ENCODE results near the gene SLC25A42.

The SLC25A42 gene

DNA sequence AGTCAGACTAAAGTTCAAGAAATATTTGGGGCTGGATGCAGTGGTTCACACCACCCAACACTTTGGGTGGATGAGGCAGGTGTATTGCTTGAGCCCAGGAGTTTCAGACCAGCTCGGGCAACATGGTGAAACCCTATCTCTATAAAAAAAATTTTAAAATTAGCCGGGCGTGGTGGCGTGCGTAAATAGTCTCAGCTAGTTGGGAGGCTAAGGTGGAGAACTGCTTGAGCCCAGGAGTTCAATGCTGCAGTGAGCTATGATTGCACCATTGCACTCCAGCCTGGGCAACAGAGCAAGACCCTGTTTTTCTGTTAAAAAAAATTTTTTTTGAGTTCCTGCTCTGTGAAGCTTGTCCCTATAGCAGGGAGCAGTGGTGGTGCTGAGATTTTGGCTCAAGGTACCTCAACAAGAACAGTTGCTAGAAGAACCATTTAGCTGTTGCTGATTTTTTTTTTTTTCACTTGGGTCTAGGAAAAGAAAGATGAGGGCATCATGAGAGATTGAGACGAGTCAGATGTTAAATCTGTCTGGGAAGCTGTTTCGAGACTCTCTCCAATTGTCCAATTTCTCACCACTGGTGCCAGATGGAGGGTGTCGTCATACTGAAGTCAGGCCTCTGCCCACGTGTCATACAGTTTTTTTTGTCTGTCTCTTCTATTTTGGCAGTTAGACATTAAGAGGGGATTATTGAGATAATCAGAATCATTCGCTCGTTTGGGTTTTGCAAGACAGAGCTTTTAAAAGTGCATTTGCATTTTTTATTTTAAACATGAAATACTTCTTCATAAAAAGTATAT, 3.7 kb downstream of the SLC25A42 start:
- H3K27me3 ChIP-seq (ENCODE audit: insufficient read depth, low read length): no peaks in the 10 kb centered on the region
- no peak overlapping the region for H2AFZ ChIP-seq (ENCODE audit: low read depth, low read length)
- peaks cover 18% of the 10 kb centered on the region for H3K4me1 ChIP-seq (ENCODE audit: insufficient read depth, low read length)
- H3K9me3 ChIP-seq (ENCODE audit: low read length): no peaks in the 10 kb centered on the region
- H3K4me3 ChIP-seq (ENCODE audit: low read length): no peak overlapping the region
- H3K36me3 ChIP-seq (ENCODE audit: insufficient read depth, low read length): no peaks in the 10 kb centered on the region

DNA sequence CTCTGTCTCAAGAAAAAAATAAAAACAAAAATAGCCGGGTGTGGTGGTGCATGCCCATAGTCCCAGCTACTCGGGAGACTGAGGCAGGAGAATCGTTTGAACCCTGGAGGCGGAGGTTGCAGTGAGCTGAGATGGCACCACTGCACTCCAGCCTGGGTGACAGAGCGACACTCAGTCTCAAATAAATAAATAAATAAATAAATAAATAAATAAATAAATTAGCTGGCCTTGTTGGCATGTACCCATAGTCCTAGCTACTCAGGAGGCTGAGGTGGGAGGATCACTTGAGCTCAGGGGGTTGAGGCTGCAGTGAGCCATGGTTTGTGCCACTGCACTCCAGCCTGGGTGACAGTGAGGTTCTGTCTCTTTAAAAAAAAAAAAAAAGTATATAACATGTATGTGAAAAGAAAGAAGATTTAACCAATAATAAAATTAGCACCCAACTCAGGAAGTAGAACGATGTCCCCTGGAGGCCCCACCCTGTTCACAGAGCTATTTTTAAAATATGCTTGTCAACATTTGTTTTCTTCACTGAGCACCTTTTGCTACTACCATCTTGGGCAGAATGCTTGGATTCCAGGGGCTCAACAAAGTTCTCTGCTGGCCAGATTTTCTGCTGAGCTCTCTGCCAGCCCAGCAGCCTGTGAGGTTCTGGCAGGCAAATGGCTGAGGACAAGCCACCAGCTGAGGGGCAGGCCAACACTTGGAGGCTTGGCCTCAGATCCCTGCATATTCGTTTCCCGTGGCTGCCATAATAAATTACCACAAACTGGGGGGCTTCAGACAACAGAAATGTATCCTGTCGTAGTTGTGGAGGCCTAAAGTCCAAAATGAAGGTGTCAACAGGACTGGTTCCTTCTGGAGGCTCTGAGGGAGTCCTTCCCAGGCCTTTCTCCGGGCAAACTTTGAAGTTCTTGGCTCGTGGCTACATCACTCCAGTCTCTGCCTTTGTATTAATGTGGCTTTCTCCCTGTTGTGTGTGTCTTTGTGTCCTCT, 5.2 kb downstream of the SLC25A42 start:
- Histone ChIP-seq H3K27me3 (ENCODE audit: insufficient read depth, low read length) (no peaks in the 10 kb centered on the region), H3K4me1 (ENCODE audit: insufficient read depth, low read length) (peaks cover 15% of the 10 kb centered on the region), H2AFZ (ENCODE audit: low read depth, low read length) (no peak overlapping the region), H3K9me3 (ENCODE audit: low read length) (no peaks in the 10 kb centered on the region), H3K36me3 (ENCODE audit: insufficient read depth, low read length) (no peaks in the 10 kb centered on the region), H3K4me3 (ENCODE audit: low read length) (no peak overlapping the region)

DNA sequence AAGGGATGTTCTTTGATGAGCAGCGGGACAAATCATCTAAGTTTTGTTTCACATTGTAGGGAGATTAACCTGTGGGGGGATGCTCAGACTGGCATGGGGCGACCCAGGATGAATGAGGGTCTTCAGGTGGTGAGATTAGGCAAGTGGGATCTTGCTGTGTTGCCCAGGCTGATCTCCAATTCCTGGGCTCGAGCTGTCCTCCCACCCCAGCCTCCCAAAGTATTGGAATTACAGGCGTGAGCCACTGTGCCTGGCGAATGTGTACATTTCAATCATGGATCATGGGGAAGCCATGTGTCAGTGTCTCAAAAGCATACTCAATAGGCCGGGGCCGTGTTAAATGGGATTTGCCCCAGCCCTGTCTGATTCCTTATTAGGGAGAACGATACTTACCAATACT, 8.1 kb downstream of the SLC25A42 start:
- Histone ChIP-seq H3K4me1 (ENCODE audit: insufficient read depth, low read length) (no peaks in the 10 kb centered on the region), H3K27me3 (ENCODE audit: insufficient read depth, low read length) (no peaks in the 10 kb centered on the region), H2AFZ (ENCODE audit: low read depth, low read length) (no peak overlapping the region), H3K36me3 (ENCODE audit: insufficient read depth, low read length) (no peaks in the 10 kb centered on the region), H3K9me3 (ENCODE audit: low read length) (no peaks in the 10 kb centered on the region), H3K4me3 (ENCODE audit: low read length) (no peak overlapping the region)

DNA sequence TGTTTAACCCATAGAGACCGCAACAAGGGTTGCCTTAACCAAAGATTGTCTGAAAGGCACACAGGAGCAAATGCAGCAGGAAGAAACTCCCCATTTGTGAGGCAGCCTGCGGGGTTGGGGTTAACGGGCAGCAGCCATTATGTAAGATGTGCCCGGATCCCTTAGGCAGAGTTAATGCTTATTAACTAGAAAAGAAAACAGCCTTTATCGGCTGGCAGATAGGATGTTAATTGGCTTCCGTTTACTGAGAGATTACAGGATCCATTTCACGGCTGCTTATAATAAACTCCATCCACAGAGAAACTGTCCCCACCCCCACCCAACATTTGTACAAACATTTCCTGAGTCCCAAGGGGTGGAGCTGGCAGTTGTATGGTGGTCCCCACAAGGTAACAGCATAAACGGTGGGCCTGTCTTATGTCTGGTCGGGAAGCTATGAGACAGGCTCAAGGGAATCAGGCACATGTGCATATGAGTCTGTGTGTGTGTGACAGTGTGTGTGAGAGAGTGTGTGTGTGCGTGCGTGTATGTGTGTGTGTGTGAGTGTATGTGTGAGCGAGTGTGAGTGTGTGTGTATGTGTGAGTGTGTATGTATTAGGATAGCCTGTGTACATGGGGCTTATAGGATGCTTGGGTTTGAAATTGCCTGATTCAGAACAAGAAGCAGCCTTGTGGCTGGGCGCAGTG, 10.5 kb downstream of the SLC25A42 start:
- H2AFZ ChIP-seq (ENCODE audit: low read depth, low read length): no peak overlapping the region
- H3K27me3 ChIP-seq (ENCODE audit: insufficient read depth, low read length): no peaks in the 10 kb centered on the region
- no peaks in the 10 kb centered on the region for H3K36me3 ChIP-seq (ENCODE audit: insufficient read depth, low read length)
- no peak overlapping the region for H3K4me3 ChIP-seq (ENCODE audit: low read length)
- H3K4me1 ChIP-seq (ENCODE audit: insufficient read depth, low read length): no peaks in the 10 kb centered on the region
- no peaks in the 10 kb centered on the region for H3K9me3 ChIP-seq (ENCODE audit: low read length)

DNA sequence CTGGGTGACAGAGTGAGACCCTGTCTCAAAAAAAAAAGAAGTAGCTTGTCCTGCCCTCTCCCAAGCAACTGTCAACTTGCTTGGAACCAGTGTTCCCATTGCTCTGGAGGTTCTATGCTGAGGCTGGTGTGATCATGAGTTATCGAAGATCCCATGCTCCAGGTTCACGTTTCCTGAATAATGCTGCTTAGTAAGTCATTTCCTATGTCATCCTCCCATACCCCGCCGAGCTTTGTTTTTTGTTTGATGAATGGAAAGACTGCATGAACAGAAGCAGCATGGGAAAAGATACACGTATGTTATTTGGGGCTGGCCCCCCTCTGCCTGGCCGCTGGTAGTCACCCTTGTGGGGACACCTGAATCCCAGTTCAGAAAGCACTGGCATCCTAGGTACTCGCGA, 11.3 kb downstream of the SLC25A42 start:
- Histone ChIP-seq H3K4me1 (ENCODE audit: insufficient read depth, low read length) (no peaks in the 10 kb centered on the region), H3K4me3 (ENCODE audit: low read length) (no peak overlapping the region), H3K27me3 (ENCODE audit: insufficient read depth, low read length) (no peaks in the 10 kb centered on the region), H2AFZ (ENCODE audit: low read depth, low read length) (no peak overlapping the region), H3K36me3 (ENCODE audit: insufficient read depth, low read length) (no peaks in the 10 kb centered on the region), H3K9me3 (ENCODE audit: low read length) (no peaks in the 10 kb centered on the region)

DNA sequence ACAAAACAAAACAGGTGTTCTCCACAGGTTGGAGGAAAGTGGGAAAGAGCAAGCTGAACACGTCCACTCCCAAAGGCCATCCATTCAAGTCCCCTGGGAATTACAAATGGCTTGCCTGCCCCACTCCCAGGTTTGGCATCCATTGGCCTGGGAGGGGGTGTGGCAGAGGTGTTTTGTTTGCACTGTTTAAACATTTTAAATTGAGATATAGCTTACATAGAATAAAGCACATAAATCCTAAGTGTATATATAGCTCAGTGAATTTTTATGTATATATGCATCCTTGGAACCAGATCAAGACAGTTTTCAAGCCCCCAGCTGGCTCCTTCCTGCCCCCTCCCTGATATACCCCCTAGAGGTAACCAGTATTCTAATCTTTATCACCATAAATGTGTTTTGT, 12.7 kb downstream of the SLC25A42 start:
- Histone ChIP-seq H3K27me3 (ENCODE audit: insufficient read depth, low read length) (no peaks in the 10 kb centered on the region), H3K4me3 (ENCODE audit: low read length) (no peak overlapping the region), H3K36me3 (ENCODE audit: insufficient read depth, low read length) (no peaks in the 10 kb centered on the region), H3K4me1 (ENCODE audit: insufficient read depth, low read length) (no peaks in the 10 kb centered on the region), H3K9me3 (ENCODE audit: low read length) (no peaks in the 10 kb centered on the region), H2AFZ (ENCODE audit: low read depth, low read length) (no peak overlapping the region)

DNA sequence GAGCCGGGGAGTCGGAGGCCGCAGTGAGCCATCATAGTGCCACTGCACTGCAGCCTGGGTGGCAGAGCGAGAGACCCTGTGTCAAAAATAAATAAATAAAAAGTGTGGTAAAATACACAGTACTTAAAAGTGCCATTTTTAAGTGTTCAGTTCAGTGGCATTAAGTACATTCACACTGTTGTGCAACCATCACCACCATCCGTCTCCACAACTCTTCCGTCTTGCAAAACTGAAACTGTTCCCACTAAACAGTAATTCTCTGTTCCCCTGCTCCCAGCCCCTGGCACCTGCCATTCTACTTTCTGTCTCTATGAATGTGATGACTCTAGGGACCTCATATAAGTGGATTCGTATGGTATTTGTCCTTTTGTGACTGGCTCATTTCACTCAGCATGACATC, 13.3 kb downstream of the SLC25A42 start:
- Histone ChIP-seq H3K9me3 (ENCODE audit: low read length) (no peaks in the 10 kb centered on the region), H3K4me3 (ENCODE audit: low read length) (no peak overlapping the region), H3K36me3 (ENCODE audit: insufficient read depth, low read length) (no peaks in the 10 kb centered on the region), H2AFZ (ENCODE audit: low read depth, low read length) (no peak overlapping the region), H3K27me3 (ENCODE audit: insufficient read depth, low read length) (no peaks in the 10 kb centered on the region), H3K4me1 (ENCODE audit: insufficient read depth, low read length) (no peaks in the 10 kb centered on the region)

DNA sequence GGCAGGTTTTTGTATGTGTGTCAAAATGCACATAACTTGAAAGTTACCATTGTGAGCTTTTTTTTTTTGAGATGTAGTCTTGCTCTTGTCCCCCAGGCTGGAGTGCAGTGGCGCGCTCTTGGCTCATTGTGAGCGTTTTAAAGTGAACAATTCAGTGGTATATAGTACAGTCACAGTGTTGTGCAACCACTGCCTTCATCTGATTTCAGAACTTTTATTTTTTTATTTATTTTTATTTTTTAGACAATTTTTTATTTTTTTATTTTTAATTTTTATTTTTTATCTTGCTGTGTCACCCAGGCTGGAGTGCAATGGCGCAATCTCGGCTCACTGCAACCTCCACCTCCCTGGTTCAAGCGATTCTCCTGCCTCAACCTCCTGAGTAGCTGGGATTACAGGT, 15.0 kb downstream of the SLC25A42 start:
- Histone ChIP-seq H3K27me3 (ENCODE audit: insufficient read depth, low read length) (no peaks in the 10 kb centered on the region), H3K4me1 (ENCODE audit: insufficient read depth, low read length) (no peaks in the 10 kb centered on the region), H3K4me3 (ENCODE audit: low read length) (no peak overlapping the region)

DNA sequence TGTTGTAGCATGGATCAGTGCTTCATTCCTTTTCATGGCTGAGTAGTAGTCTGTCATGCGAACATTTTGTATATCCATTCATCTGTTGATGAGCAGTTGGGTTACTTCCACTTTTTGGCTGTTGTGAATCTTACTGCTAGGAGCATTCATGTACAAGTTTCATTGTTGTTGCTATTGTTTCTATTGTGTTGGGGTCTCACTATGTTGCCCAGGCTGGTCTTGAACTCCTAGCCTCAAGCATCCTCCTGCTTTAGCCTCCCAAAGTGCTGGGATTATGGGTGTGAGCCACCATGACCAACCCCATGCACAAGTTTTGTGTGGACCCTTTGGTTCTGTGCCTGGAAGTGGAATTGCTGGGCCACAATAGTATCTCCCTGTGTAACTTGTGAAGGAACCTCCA, 15.8 kb downstream of the SLC25A42 start:
- H2AFZ ChIP-seq (ENCODE audit: low read depth, low read length): no peak overlapping the region
- no peak overlapping the region for H3K4me3 ChIP-seq (ENCODE audit: low read length)
- H3K4me1 ChIP-seq (ENCODE audit: insufficient read depth, low read length): no peaks in the 10 kb centered on the region
- no peaks in the 10 kb centered on the region for H3K36me3 ChIP-seq (ENCODE audit: insufficient read depth, low read length)
- H3K9me3 ChIP-seq (ENCODE audit: low read length): no peaks in the 10 kb centered on the region
- H3K27me3 ChIP-seq (ENCODE audit: insufficient read depth, low read length): no peaks in the 10 kb centered on the region

More for the DNA sequence above, 15.0 kb downstream of the SLC25A42 start:
- H2AFZ ChIP-seq (ENCODE audit: low read depth, low read length): no peak overlapping the region
- no peaks in the 10 kb centered on the region for H3K36me3 ChIP-seq (ENCODE audit: insufficient read depth, low read length)
- H3K9me3 ChIP-seq (ENCODE audit: low read length): no peaks in the 10 kb centered on the region

DNA sequence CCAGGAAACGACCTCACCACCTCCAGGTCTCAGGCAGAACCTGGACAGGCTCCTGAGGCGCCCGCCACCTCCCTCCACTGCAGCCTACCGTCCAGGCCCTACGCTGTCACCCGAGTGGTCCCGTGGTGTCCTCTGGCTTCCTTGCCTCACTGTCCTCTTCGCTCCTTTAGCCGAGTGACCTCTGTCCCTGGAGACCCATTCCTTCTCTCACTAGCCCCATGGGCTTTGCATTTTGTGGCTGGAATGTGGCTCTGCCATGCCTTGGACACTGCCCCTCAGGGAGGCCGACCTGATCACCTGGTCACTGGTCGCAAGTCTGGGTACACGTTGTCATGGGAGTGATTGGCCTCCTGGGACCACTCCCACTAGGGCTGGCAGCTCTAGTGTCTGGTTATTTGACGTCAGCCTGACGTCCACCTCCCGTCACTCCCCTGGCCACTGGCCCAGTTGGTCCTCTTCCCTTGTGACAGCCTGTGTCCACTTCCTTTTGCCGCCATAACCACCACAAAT, 17.9 kb downstream of the SLC25A42 start:
- H3K36me3 ChIP-seq (ENCODE audit: insufficient read depth, low read length): no peaks in the 10 kb centered on the region
- no peak overlapping the region for H2AFZ ChIP-seq (ENCODE audit: low read depth, low read length)
- no peaks in the 10 kb centered on the region for H3K4me1 ChIP-seq (ENCODE audit: insufficient read depth, low read length)
- H3K27me3 ChIP-seq (ENCODE audit: insufficient read depth, low read length): no peaks in the 10 kb centered on the region
- no peaks in the 10 kb centered on the region for H3K9me3 ChIP-seq (ENCODE audit: low read length)
- H3K4me3 ChIP-seq (ENCODE audit: low read length): no peak overlapping the region

DNA sequence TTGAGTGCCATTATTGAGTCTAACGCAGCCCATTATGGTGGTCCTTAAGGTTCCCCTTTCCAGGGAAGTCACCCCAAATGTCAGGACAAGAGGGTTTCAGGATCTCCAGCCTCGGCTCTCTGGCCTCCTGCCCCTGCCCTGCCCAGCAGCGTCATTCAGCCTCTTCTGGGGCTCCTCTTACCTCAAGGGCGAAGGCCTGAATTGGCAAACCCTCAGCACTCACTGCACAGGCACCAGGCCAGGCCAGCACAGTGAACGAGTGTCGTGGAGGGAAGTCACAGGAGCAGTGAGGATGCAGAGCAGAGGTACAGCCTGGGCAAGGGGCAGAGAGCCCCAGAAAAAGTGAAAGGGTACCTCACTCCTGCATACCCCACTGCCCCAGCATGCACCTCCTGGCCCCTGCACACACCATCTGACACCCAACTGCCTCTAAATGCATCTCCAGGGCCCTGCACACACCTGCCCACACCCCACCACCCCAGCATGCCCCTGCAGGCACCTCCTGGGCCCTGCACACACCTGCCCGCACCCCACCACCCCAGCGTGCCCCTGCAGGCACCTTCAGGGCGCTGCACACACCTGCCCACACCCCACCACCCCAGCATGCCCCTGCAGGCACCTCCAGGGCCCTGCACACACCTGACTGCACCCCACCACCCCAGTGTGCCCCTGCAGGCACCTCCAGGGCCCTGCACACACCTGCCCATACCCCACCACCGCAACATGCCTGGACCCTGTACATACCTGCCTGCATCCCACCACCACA, 19.8 kb downstream of the SLC25A42 start:
- Histone ChIP-seq H2AFZ (ENCODE audit: low read depth, low read length) (no peak overlapping the region), H3K27me3 (ENCODE audit: insufficient read depth, low read length) (no peaks in the 10 kb centered on the region), H3K4me1 (ENCODE audit: insufficient read depth, low read length) (no peaks in the 10 kb centered on the region), H3K4me3 (ENCODE audit: low read length) (no peak overlapping the region), H3K9me3 (ENCODE audit: low read length) (no peaks in the 10 kb centered on the region), H3K36me3 (ENCODE audit: insufficient read depth, low read length) (no peaks in the 10 kb centered on the region)

DNA sequence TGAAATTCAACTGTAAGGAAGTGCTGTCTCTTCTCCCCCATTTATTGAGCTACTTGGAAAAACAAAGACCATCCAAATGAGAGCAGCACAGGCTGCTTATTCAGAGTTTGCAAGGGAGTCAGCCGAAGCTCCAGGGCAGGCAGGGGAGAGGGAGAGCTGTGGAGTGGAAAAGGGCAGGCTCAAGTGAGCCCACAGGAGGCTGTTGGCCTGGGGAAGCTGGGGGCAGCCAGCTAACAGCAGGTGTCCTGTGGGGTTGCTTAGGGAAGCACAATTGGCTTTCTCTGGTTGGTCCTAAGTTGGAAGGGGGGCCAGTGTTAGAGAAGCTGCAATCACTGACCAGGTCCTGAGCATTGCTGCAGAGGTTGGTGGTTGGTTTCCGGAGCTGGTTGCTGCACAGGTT, 23.9 kb downstream of the SLC25A42 start:
- H3K4me1 ChIP-seq (ENCODE audit: insufficient read depth, low read length): no peaks in the 10 kb centered on the region
- no peak overlapping the region for H3K4me3 ChIP-seq (ENCODE audit: low read length)
- no peaks in the 10 kb centered on the region for H3K27me3 ChIP-seq (ENCODE audit: insufficient read depth, low read length)
- H3K36me3 ChIP-seq (ENCODE audit: insufficient read depth, low read length): no peaks in the 10 kb centered on the region
- H2AFZ ChIP-seq (ENCODE audit: low read depth, low read length): no peak overlapping the region
- no peaks in the 10 kb centered on the region for H3K9me3 ChIP-seq (ENCODE audit: low read length)

Data from neuron (in vitro differentiated cells).